GM12878 (cell line): ENCODE data around the gene SHPK. TPM values are rescaled to one million over a fixed set of nuclear protein-coding genes. Genes with fewer than 3 reads are reported as not detected.

Source experiments
- ATAC-seq: fragments of 200-7000 bp; cut with Tn5 transposase; 3 replicates; pipeline ENCODE4 v1.9.1; 2020; ENCODE audit warnings: mild to moderate bottlenecking, moderate library complexity
- BruUV-seq: library from RNA; stranded (reverse); fragments of 400-500 nt; replicated peaks from 2 replicates; lab custom pipeline; 2021; lab: Mats Ljungman, UMichigan
- CTCF ChIA-PET: fragments of 300-600 bp; sonication (Branson Sonifier 250); formaldehyde crosslinking; extraction: SDS; loops from one replicate; lab custom pipeline; 2021; ENCODE audit warnings: inconsistent platforms; lab: Yijun Ruan, JAX
- POLR2A ChIA-PET: fragments of 350-600 bp; formaldehyde crosslinking; extraction: SDS; loops from one replicate; lab custom pipeline; 2021; ENCODE audit warnings: inconsistent platforms; lab: Charles Lee
- RAD21 ChIA-PET: fragments of 300-600 bp; sonication (Branson Sonifier 250); formaldehyde crosslinking; loops from one replicate; lab custom pipeline; 2023; ENCODE audit warnings: antibody characterized with exemption; ENCODE audit not compliant: unreplicated experiment; lab: Charles Lee
- SMC1A ChIA-PET: fragments of 300-600 bp; sonication (Branson Sonifier 250); formaldehyde crosslinking; loops from one replicate; lab custom pipeline; 2023; ENCODE audit not compliant: unreplicated experiment, uncharacterized antibody; lab: Charles Lee
- DNase-seq: peaks from one replicate; pipeline ENCODE4 v3.0.0-alpha.2; 2011; ENCODE audit warnings: low read depth, low spot score
- FAIRE-seq: peaks from 3 replicates; lab custom pipeline; 2011; peaks lifted over from hg19 to GRCh38; lab: Jason Lieb, UNC
- H2AFZ ChIP-seq: 2 replicates; pipeline ENCODE4 v1.6.0; 2011; ENCODE audit warnings: low read depth, low read length, control low read depth; ENCODE audit not compliant: control insufficient read depth
- H3K27ac ChIP-seq: 2 replicates; pipeline ENCODE4 v1.5.1; 2011; ENCODE audit warnings: control low read depth; ENCODE audit not compliant: control insufficient read depth, insufficient read depth
- H3K27me3 ChIP-seq, 2 experiments: replicated peaks in 1 of 2; 2 replicates each; pipeline versions ENCODE4 v1.6.0 to v1.6.1; 2011; ENCODE audit warnings: low read length in 1 of 2; ENCODE audit not compliant: control insufficient read depth in 2 of 2, insufficient read depth in 2 of 2
- H3K36me3 ChIP-seq, 2 experiments: 2 replicates each; pipeline ENCODE4 v1.5.1; 2011; ENCODE audit warnings: low read length in 1 of 2; ENCODE audit not compliant: control insufficient read depth in 2 of 2, insufficient read depth in 2 of 2
- H3K4me1 ChIP-seq: 2 replicates; pipeline ENCODE4 v1.6.1; 2011; ENCODE audit warnings: mild to moderate bottlenecking, low read length, moderate library complexity, mixed read lengths; ENCODE audit not compliant: control insufficient read depth, insufficient read depth
- H3K4me2 ChIP-seq: 2 replicates; pipeline ENCODE4 v1.6.0; 2011; ENCODE audit warnings: control low read depth; ENCODE audit not compliant: control insufficient read depth, insufficient read depth
- H3K4me3 ChIP-seq: fragments of 200-600 bp; sonication (generic); 2 replicates; pipeline ENCODE4 v1.5.1; 2016
- H3K79me2 ChIP-seq: 2 replicates; pipeline ENCODE4 v1.6.0; 2011; ENCODE audit warnings: low read length; ENCODE audit not compliant: control insufficient read depth, insufficient read depth
- H3K9ac ChIP-seq: 2 replicates; pipeline ENCODE4 v1.8.0; 2011; ENCODE audit warnings: low read length, control low read depth, mixed read lengths; ENCODE audit not compliant: control insufficient read depth, insufficient read depth
- H3K9me3 ChIP-seq: replicated peaks from 3 replicates; pipeline ENCODE4 v1.5.1; 2011; ENCODE audit warnings: mild to moderate bottlenecking, low read length; ENCODE audit not compliant: control insufficient read depth, insufficient read depth
- H4K20me1 ChIP-seq: 2 replicates; pipeline ENCODE4 v1.6.0; 2011; ENCODE audit not compliant: control insufficient read depth, insufficient read depth
- ASH2L ChIP-seq: fragments of 300-600, 200-600 bp; sonication (generic); IDR thresholded peaks from 2 replicates; pipeline ENCODE4 v1.6.1; 2017; ENCODE audit warnings: low read depth, mild to moderate bottlenecking, borderline replicate concordance
- BCL3 ChIP-seq: IDR thresholded peaks from 2 replicates; pipeline ENCODE4 v1.6.1; 2011; ENCODE audit warnings: borderline replicate concordance, low read depth, mild to moderate bottlenecking, moderate library complexity, low read length; ENCODE audit not compliant: insufficient read depth, poor library complexity, severe bottlenecking
- BMI1 ChIP-seq: fragments of 450-650 bp; IDR thresholded peaks from 2 replicates; pipeline ENCODE4 v1.6.1; 2016; ENCODE audit warnings: mild to moderate bottlenecking, moderate library complexity, borderline replicate concordance
- BRCA1 ChIP-seq: IDR thresholded peaks from 2 replicates; pipeline ENCODE4 v1.6.1; 2011; ENCODE audit warnings: low read depth, low read length, improper control_type of control experiment
- CREM ChIP-seq: IDR thresholded peaks from 2 replicates; pipeline ENCODE4 v1.6.1; 2014; ENCODE audit warnings: antibody characterized with exemption, low read depth
- EP300 ChIP-seq, 2 experiments: fragments of 150-350 bp in 1 of 2; IDR thresholded peaks; 2 replicates each; pipeline ENCODE4 v1.6.1; 2011 to 2012; ENCODE audit warnings: low read depth in 2 of 2, low read length in 2 of 2, borderline replicate concordance in 1 of 2, improper control_type of control experiment in 1 of 2, inconsistent platforms in 1 of 2; ENCODE audit not compliant: control insufficient read depth in 1 of 2
- HDAC6 ChIP-seq: fragments of 200-600 bp; sonication (generic); IDR thresholded peaks from one replicate; pipeline ENCODE4 v1.8.0; 2017; ENCODE audit warnings: antibody characterized with exemption; ENCODE audit not compliant: unreplicated experiment
- MTA2 ChIP-seq: fragments of 450-650 bp; IDR thresholded peaks from 2 replicates; pipeline ENCODE4 v1.6.1; 2016; ENCODE audit warnings: low read depth, mild to moderate bottlenecking, moderate library complexity
- MTA3 ChIP-seq: IDR thresholded peaks from 2 replicates; pipeline ENCODE4 v1.6.1; 2012; ENCODE audit warnings: low read length, inconsistent platforms, borderline replicate concordance
- MYB ChIP-seq: fragments of 150-350 bp; IDR thresholded peaks from 2 replicates; pipeline ENCODE4 v1.6.1; 2014; ENCODE audit warnings: mild to moderate bottlenecking, low read depth, low read length, borderline replicate concordance
- NFXL1 ChIP-seq: fragments of 450-650 bp; IDR thresholded peaks from 2 replicates; pipeline ENCODE4 v1.6.1; 2017; ENCODE audit warnings: antibody characterized with exemption, mild to moderate bottlenecking, borderline replicate concordance
- NRF1 ChIP-seq: conservative IDR thresholded peaks from 2 replicates; pipeline ENCODE4 v1.6.1; 2011; ENCODE audit warnings: mild to moderate bottlenecking, low read depth, low read length, improper control_type of control experiment
- RAD51 ChIP-seq: fragments of 450-650 bp; IDR thresholded peaks from 2 replicates; pipeline ENCODE4 v1.6.1; 2016; ENCODE audit warnings: moderate library complexity, mild to moderate bottlenecking, inconsistent platforms
- SUPT20H ChIP-seq: IDR thresholded peaks from 2 replicates; pipeline ENCODE4 v1.6.1; 2011; ENCODE audit warnings: low read depth, mild to moderate bottlenecking, low read length, moderate library complexity, borderline replicate concordance; ENCODE audit not compliant: control insufficient read depth
- ZNF217 ChIP-seq: fragments of 450-650 bp; IDR thresholded peaks from 2 replicates; pipeline ENCODE4 v1.6.1; 2017; ENCODE audit warnings: antibody characterized with exemption, mild to moderate bottlenecking
- WGBS: methylation state at CpG from one replicate; pipeline ENCODE4 v1.1.6; 2016; ENCODE audit warnings: low lambda C conversion rate; ENCODE audit not compliant: insufficient replicate concordance, insufficient coverage; ENCODE audit errors: missing lambda C conversion rate; 5-methylcytosine and 5-hydroxymethylcytosine counted together
- in situ Hi-C: fragments of 300-500 bp; cut with MboI; formaldehyde crosslinking; loops from 9 replicates; pipeline ENCODE4 v1.14.3; 2018; ENCODE audit warnings: mixed read lengths
- intact Hi-C: fragments of 100-400 bp; cut with micrococcal nuclease; formaldehyde crosslinking; loops from one replicate; pipeline ENCODE4 v1.14.2; 2022; ENCODE audit not compliant: unreplicated experiment
- polyA plus RNA-seq, 11 experiments: library from polyadenylated mRNA; depleted of rRNA in 4 of 11; unstranded in 6 of 11; stranded (reverse) in 5 of 11; fragments of >200 nt; fragmentation: Nextera tagmentation in 4 of 11; fragmentation: Illumina TruSeq in 1 of 11; extraction: Ambion mirVana in 4 of 11; extraction: Trizol in 1 of 11; gene quantifications; 1 replicate in 1 of 11; 2 replicates in 10 of 11; pipeline versions ENCODE4 v1.2.1 to v1.2.3, GENCODE V29; 2011 to 2016; ENCODE audit warnings: inconsistent platforms in 2 of 11, missing spikeins in 2 of 11, low read depth in 1 of 11
- total RNA-seq, 4 experiments: library from RNA; depleted of rRNA in 3 of 4; stranded (reverse); fragments of >200 nt in 3 of 4; fragmentation: Illumina TruSeq in 1 of 4; extraction: Trizol in 1 of 4; gene quantifications; 2 replicates each; pipeline versions ENCODE4 v1.2.1 to v1.2.3, GENCODE V29; 2013 to 2021
- TF ChIP-seq, protein P1 (sequence below): fragments of 450-650 bp; IDR thresholded peaks from 2 replicates; pipeline ENCODE4 v1.6.1; 2017; ENCODE audit warnings: low read depth, mild to moderate bottlenecking, moderate library complexity
- TF ChIP-seq, protein P2 (sequence below): IDR thresholded peaks from 2 replicates; pipeline ENCODE4 v1.6.1; 2011; ENCODE audit warnings: low read depth, low read length, improper control_type of control experiment, borderline replicate concordance

The SHPK gene
- total and polyA plus RNA-seq, 10 of the 15 experiments (the other 5 are each of a cell fraction or from before 2014, with no cell fraction given) = 1.7 to 16.6 (median 12.9) TPM

DNA sequence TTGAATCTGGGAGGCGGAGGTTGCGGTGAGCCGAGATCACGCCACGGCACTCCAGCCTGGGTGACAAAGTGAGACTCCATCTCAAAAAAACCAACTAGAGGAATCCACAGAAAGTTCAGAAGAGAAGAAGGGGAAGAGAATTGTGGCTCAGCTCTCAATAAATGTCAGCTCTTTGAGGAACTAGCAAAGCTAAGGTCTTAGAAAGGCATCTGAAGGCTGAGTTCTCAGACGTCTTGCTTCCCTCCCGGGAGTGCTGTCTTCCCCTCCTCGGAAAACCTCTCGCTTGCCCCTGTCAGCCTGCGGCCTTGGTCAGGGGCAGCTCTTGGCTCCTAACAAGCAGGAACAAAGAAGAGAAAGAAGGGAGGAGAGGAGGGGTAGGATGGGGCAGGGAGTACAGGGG is 5.3 kb downstream of the SHPK start:
- in situ Hi-C loops = no loop called here
- BruUV-seq = no TSS peak
- H3K36me3 ChIP-seq = no peaks in the 10 kb centered on the region; a peak in 2 of 4 replicates
- ChIA-PET SMC1A (no interaction called here), CTCF (interaction anchor here (1.7 kb wide), 1 partner anchor 215 kb away, joined by 3 read pairs; the partner anchor contains the start of gene NCBP3), RAD21 (no interaction called here), POLR2A (interaction anchor here (0.6 kb wide), 1 partner anchor 90 kb away, joined by 3 read pairs; no protein-coding TSS in a partner anchor)
- no peaks in the 10 kb centered on the region; the same call in 1 of the 2 replicates for H3K4me1 ChIP-seq
- ATAC-seq (no peak), FAIRE-seq (no peak), DNase-seq (no peak)
- H3K79me2 ChIP-seq = peaks cover 9% of the 10 kb centered on the region
- H3K27me3 ChIP-seq = no peaks in the 10 kb centered on the region
- H2AFZ ChIP-seq = no peak overlapping the region
- no peaks in the 10 kb centered on the region for H4K20me1 ChIP-seq
- TF ChIP-seq MYB = no peak
- TF ChIP-seq, protein P1, sequence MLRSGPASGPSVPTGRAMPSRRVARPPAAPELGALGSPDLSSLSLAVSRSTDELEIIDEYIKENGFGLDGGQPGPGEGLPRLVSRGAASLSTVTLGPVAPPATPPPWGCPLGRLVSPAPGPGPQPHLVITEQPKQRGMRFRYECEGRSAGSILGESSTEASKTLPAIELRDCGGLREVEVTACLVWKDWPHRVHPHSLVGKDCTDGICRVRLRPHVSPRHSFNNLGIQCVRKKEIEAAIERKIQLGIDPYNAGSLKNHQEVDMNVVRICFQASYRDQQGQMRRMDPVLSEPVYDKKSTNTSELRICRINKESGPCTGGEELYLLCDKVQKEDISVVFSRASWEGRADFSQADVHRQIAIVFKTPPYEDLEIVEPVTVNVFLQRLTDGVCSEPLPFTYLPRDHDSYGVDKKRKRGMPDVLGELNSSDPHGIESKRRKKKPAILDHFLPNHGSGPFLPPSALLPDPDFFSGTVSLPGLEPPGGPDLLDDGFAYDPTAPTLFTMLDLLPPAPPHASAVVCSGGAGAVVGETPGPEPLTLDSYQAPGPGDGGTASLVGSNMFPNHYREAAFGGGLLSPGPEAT = no peak
- no peak for TF ChIP-seq SUPT20H
- TF ChIP-seq, protein P2, sequence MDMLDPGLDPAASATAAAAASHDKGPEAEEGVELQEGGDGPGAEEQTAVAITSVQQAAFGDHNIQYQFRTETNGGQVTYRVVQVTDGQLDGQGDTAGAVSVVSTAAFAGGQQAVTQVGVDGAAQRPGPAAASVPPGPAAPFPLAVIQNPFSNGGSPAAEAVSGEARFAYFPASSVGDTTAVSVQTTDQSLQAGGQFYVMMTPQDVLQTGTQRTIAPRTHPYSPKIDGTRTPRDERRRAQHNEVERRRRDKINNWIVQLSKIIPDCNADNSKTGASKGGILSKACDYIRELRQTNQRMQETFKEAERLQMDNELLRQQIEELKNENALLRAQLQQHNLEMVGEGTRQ = no peak
- TF ChIP-seq HDAC6 = no peak
- TF ChIP-seq EP300 (IDR thresholded peaks at IDR 0.05; ENCODE audit: borderline replicate concordance in 1 of 2, control insufficient read depth in 1 of 2, low read depth in 2 of 2, low read length in 2 of 2) = no peak
- TF ChIP-seq BMI1 = no peak
- no peak for TF ChIP-seq NFXL1
- TF ChIP-seq BRCA1 = no peak
- TF ChIP-seq MTA3 = no peak
- TF ChIP-seq NRF1 = no peak
- TF ChIP-seq ZNF217 = no peak
- TF ChIP-seq BCL3 = no peak
- TF ChIP-seq CREM = no peak
- no peak for TF ChIP-seq MTA2
- no peak for TF ChIP-seq RAD51
- no peak for TF ChIP-seq ASH2L
- H3K9ac ChIP-seq = no peak overlapping the region
- H3K9me3 ChIP-seq = no peaks in the 10 kb centered on the region
- intact Hi-C loops = no loop called here
- no peak overlapping the region for H3K27ac ChIP-seq
- H3K4me2 ChIP-seq = no peak overlapping the region
- H3K4me3 ChIP-seq = no peak overlapping the region
- 88% methylated on average over 10 of the region's 10 CpGs for WGBS
